GM12873 (cell line): ENCODE data around the gene SIX1.

ENCODE experiments used
- CTCF ChIP-seq: IDR thresholded peaks from 2 replicates; pipeline ENCODE4 v1.5.1; 2012; ENCODE audit warnings: low read depth, mild to moderate bottlenecking, moderate library complexity, low read length, control low read depth; ENCODE audit not compliant: insufficient read depth; ENCODE audit errors: missing control alignments

Gene SIX1

GRCh38 chr14:60649875-60650372 is 647 bp upstream of the SIX1 start:
- TF ChIP-seq CTCF, result no peak

GRCh38 chr14:60648249-60648933 is 886 bp downstream of the SIX1 start:
- no peak for TF ChIP-seq CTCF

GRCh38 chr14:60647837-60648248 is 1.4 kb downstream of the SIX1 start:
- TF ChIP-seq CTCF, result no peak

GRCh38 chr14:60647081-60647836 is 2.0 kb downstream of the SIX1 start:
- no peak for TF ChIP-seq CTCF

GRCh38 chr14:60646226-60646818 is 3.0 kb downstream of the SIX1 start:
- TF ChIP-seq CTCF, result no peak

- TF ChIP-seq CTCF, result no peak
Observed at GRCh38 chr14:60645126-60645741, 4.0 kb downstream of the SIX1 start.

- no peak for TF ChIP-seq CTCF
Observed at GRCh38 chr14:60644666-60645065, 4.6 kb downstream of the SIX1 start.
